ENCODE results near the gene ATF1. TPM values are rescaled to one million over a fixed set of nuclear protein-coding genes. Genes with fewer than 3 reads are reported as not detected.
"Not testable (repeated sequence)": the region's sequence is repeated elsewhere in the genome, so short reads cannot be mapped to it uniquely, and the experiment has no call there.

The ATF1 gene
- polyA plus RNA-seq, 1 of the 3 experiments (the other 2 are of a cell fraction), result 34.2 TPM

GRCh38 chr12:50828886-50829285 lies 65.0 kb downstream of the ATF1 start:
- no peak overlapping the region for H3K27ac ChIP-seq (ENCODE audit: low read depth in 2 of 2, low read length in 1 of 2)
- 70% methylated on average over 2 of the region's 2 CpGs for WGBS (ENCODE audit: low lambda C conversion rate)
- H3K27me3 ChIP-seq (ENCODE audit: insufficient read depth), result no peaks in the 10 kb centered on the region
- no peaks in the 10 kb centered on the region for H3K9me3 ChIP-seq
- no peaks in the 10 kb centered on the region for H3K9me2 ChIP-seq
- no peak overlapping the region for H3K4me3 ChIP-seq (ENCODE audit: low read depth in 2 of 2, low read length in 1 of 2)
- peaks cover 4% of the 10 kb centered on the region for H3F3A ChIP-seq (replicated peaks; ENCODE audit: insufficient read depth)
- H4K20me1 ChIP-seq (ENCODE audit: insufficient read depth), result no peaks in the 10 kb centered on the region
- no peak overlapping the region for H3K9ac ChIP-seq
- no peaks in the 10 kb centered on the region; a peak in 1 of 4 replicates for H3K4me1 ChIP-seq (ENCODE audit: control insufficient read depth in 1 of 2, insufficient read depth in 2 of 2, low read depth in 1 of 2, low read length in 1 of 2)
- H2AFZ ChIP-seq (ENCODE audit: low read depth), result no peak overlapping the region
- no peak overlapping the region for H3K4me2 ChIP-seq
- ChIA-PET POLR2A (no interaction called here), CTCF (interaction anchor here (1.3 to 10.6 kb wide), 2 partner anchors 64 to 159 kb away, joined by 3 to 186 read pairs; no protein-coding TSS in a partner anchor)
- TF ChIP-seq RAD21 (IDR thresholded peaks at IDR 0.05; ENCODE audit: low read length) (no peak), ELF1 (IDR thresholded peaks at IDR 0.05) (no peak), NFIC (IDR thresholded peaks at IDR 0.05; ENCODE audit: borderline replicate concordance) (no peak), FOXJ3 (CRISPR knock-in tag; IDR thresholded peaks at IDR 0.05) (no peak), TEAD4 (IDR thresholded peaks at IDR 0.05; ENCODE audit: borderline replicate concordance, insufficient read depth) (no peak), FOXM1 (IDR thresholded peaks at IDR 0.05; ENCODE audit: low read depth) (no peak), POLR2AphosphoS5 (IDR thresholded peaks at IDR 0.05; ENCODE audit: low read depth, low read length) (no peak)
- H3K36me3 ChIP-seq (replicated peaks in 1 of 2; ENCODE audit: control insufficient read depth in 1 of 2, insufficient read depth in 2 of 2, low read length in 1 of 2), result no peaks in the 10 kb centered on the region
- H3K79me2 ChIP-seq (ENCODE audit: insufficient read depth), result no peaks in the 10 kb centered on the region
- no peak for DNase-seq

DNA sequence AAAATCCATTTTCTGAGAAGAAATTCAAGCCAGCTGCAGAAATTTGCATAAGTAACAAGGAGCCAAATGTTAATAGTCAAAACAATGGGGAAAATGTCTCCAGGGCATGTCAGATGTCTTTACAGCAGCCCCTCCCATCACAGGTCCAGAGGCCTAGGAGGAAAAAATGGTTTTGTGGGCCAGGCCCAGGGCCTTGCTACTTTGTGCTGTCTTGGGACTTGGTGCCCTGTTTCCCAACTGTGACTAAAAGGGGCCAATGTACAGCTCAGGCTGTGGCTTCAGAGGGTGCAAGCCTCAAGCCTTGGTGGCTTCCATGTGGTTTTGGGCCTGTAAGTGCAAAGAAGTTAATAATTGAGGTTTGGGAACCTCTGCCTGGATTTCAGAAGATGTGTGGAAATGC lies 69.9 kb downstream of the ATF1 start:
- H3K4me1 ChIP-seq (ENCODE audit: control insufficient read depth in 1 of 2, insufficient read depth in 2 of 2, low read depth in 1 of 2, low read length in 1 of 2); H3K27me3 ChIP-seq (ENCODE audit: insufficient read depth); H3K79me2 ChIP-seq (ENCODE audit: insufficient read depth); H3K9ac ChIP-seq; H2AFZ ChIP-seq (ENCODE audit: low read depth); H3K9me3 ChIP-seq; H3K36me3 ChIP-seq (replicated peaks in 1 of 2; ENCODE audit: control insufficient read depth in 1 of 2, insufficient read depth in 2 of 2, low read length in 1 of 2); H3K4me3 ChIP-seq (ENCODE audit: low read depth in 2 of 2, low read length in 1 of 2); H3K27ac ChIP-seq (ENCODE audit: low read depth in 2 of 2, low read length in 1 of 2); H3F3A ChIP-seq (replicated peaks; ENCODE audit: insufficient read depth); H4K20me1 ChIP-seq (ENCODE audit: insufficient read depth); H3K9me2 ChIP-seq; H3K4me2 ChIP-seq; POLR2A ChIA-PET; DNase-seq: not testable (repeated sequence)
- CTCF ChIA-PET, result interaction anchor here (1.1 kb wide), 1 partner anchor 153 kb away, joined by 6 read pairs; no protein-coding TSS in a partner anchor

GRCh38 chr12:50839042-50839441 lies 75.1 kb downstream of the ATF1 start:
- H3K9me3 ChIP-seq, result no peaks in the 10 kb centered on the region
- H3K79me2 ChIP-seq (ENCODE audit: insufficient read depth), result no peaks in the 10 kb centered on the region
- no peaks in the 10 kb centered on the region for H3K4me1 ChIP-seq (ENCODE audit: control insufficient read depth in 1 of 2, insufficient read depth in 2 of 2, low read depth in 1 of 2, low read length in 1 of 2)
- ChIA-PET POLR2A (no interaction called here), CTCF (interaction anchor here (0.6 kb wide), 1 partner anchor 91 kb away, joined by 3 read pairs; no protein-coding TSS in a partner anchor)
- H3K36me3 ChIP-seq (replicated peaks in 1 of 2; ENCODE audit: control insufficient read depth in 1 of 2, insufficient read depth in 2 of 2, low read length in 1 of 2), result no peaks in the 10 kb centered on the region
- 87% methylated on average over 2 of the region's 2 CpGs for WGBS (ENCODE audit: low lambda C conversion rate)
- no peak overlapping the region for H3K4me2 ChIP-seq
- H3F3A ChIP-seq (replicated peaks; ENCODE audit: insufficient read depth), result no peaks in the 10 kb centered on the region
- no peak overlapping the region for H3K27ac ChIP-seq (ENCODE audit: low read depth in 2 of 2, low read length in 1 of 2)
- H3K9me2 ChIP-seq, result no peaks in the 10 kb centered on the region
- no peaks in the 10 kb centered on the region for H3K27me3 ChIP-seq (ENCODE audit: insufficient read depth)
- no peak overlapping the region for H2AFZ ChIP-seq (ENCODE audit: low read depth)
- no peak overlapping the region for H3K9ac ChIP-seq
- H3K4me3 ChIP-seq (ENCODE audit: low read depth in 2 of 2, low read length in 1 of 2), result no peak overlapping the region
- H4K20me1 ChIP-seq (ENCODE audit: insufficient read depth), result no peaks in the 10 kb centered on the region
- TF ChIP-seq NRF1 (IDR thresholded peaks at IDR 0.05; ENCODE audit: low read depth, low read length) (no peak), SIN3A (IDR thresholded peaks at IDR 0.05; ENCODE audit: borderline replicate concordance, low read depth, low read length) (no peak), NFIC (IDR thresholded peaks at IDR 0.05; ENCODE audit: borderline replicate concordance) (no peak), GABPA (IDR thresholded peaks at IDR 0.05; ENCODE audit: low read depth) (no peak), USF1 (IDR thresholded peaks at IDR 0.05; ENCODE audit: borderline replicate concordance, low read depth) (no peak), FOSL2 (IDR thresholded peaks at IDR 0.05; ENCODE audit: borderline replicate concordance, low read depth) (no peak), CHD2 (IDR thresholded peaks at IDR 0.05; ENCODE audit: low read length, partially characterized antibody) (no peak), EP300 (IDR thresholded peaks at IDR 0.05; ENCODE audit: borderline replicate concordance in 1 of 2, low read depth in 1 of 2, low read length in 1 of 2) (no peak), JUND (IDR thresholded peaks at IDR 0.05) (no peak), IRF3 (IDR thresholded peaks at IDR 0.05; ENCODE audit: low read depth, low read length) (no peak), REST (IDR thresholded peaks at IDR 0.05; ENCODE audit: low read depth, low read length) (no peak), MEF2A (IDR thresholded peaks at IDR 0.05; ENCODE audit: borderline replicate concordance, low read depth) (no peak), YY1 (IDR thresholded peaks at IDR 0.05; ENCODE audit: low read depth) (no peak)
- no peak for DNase-seq
